Neural cell (in vitro differentiated cells): ENCODE measurements around the gene PATZ1.

Experiments used
- CTCF ChIP-seq: fragments of 450-650 bp; IDR thresholded peaks from 2 replicates; pipeline ENCODE4 v1.5.1; 2014; ENCODE audit warnings: antibody characterized with exemption, mild to moderate bottlenecking, moderate library complexity; ENCODE audit not compliant: poor library complexity, severe bottlenecking
- EP300 ChIP-seq: fragments of 450-650 bp; conservative IDR thresholded peaks from 2 replicates; pipeline ENCODE4 v1.6.1; 2014; ENCODE audit warnings: antibody characterized with exemption, mild to moderate bottlenecking, moderate library complexity; ENCODE audit not compliant: poor library complexity, severe bottlenecking
- EZH2 ChIP-seq: fragments of 200-600, 300-800 bp; shearing (Covaris generic), sonication (generic); IDR thresholded peaks from 2 replicates; pipeline ENCODE4 v1.6.1; 2014; ENCODE audit warnings: antibody characterized with exemption, low read length, borderline replicate concordance, mild to moderate bottlenecking; ENCODE audit not compliant: insufficient read depth, poor library complexity, severe bottlenecking

GRCh38 chr22:31278151-31278621, 68.0 kb downstream of the PATZ1 start:
- TF ChIP-seq EZH2 = no peak
- TF ChIP-seq EP300 = no peak
- TF ChIP-seq CTCF = no peak
